MV-4-11 (cell line): ENCODE results near the gene SDK2.

Experiments
- DNase-seq: peaks from one replicate; lab custom pipeline; 2025; lab: John Stamatoyannopoulos, UW

The SDK2 gene

GRCh38 chr17:73644145-73645049, at the start of gene SDK2:
TSS of gene SDK2 (minus strand) at chr17:73644445. CDS start at chr17:73644088, 357 bp downstream.
- DNase-seq = no peak

GRCh38 chr17:73693071-73693470, 48.8 kb upstream of the SDK2 start:
- no peak for DNase-seq

GRCh38 chr17:73691321-73691766, 47.1 kb upstream of the SDK2 start:
- no peak for DNase-seq

GRCh38 chr17:73690676-73691075, 46.4 kb upstream of the SDK2 start:
- no peak for DNase-seq

- DNase-seq = no peak
Observed at GRCh38 chr17:73689596-73690275, 45.5 kb upstream of the SDK2 start.

- DNase-seq = no peak
Observed at GRCh38 chr17:73686961-73687360, 42.7 kb upstream of the SDK2 start.

GRCh38 chr17:73686126-73686525, 41.9 kb upstream of the SDK2 start:
- DNase-seq = no peak

- no peak for DNase-seq
Observed at GRCh38 chr17:73684183-73684582, 39.9 kb upstream of the SDK2 start.

- no peak for DNase-seq
Observed at GRCh38 chr17:73683771-73684170, 39.5 kb upstream of the SDK2 start.

GRCh38 chr17:73681946-73682345, 37.7 kb upstream of the SDK2 start:
- DNase-seq = no peak

GRCh38 chr17:73679476-73679875, 35.2 kb upstream of the SDK2 start:
- DNase-seq = no peak

GRCh38 chr17:73678999-73679398, 34.8 kb upstream of the SDK2 start:
- no peak for DNase-seq

- DNase-seq = no peak
Observed at GRCh38 chr17:73669771-73670170, 25.5 kb upstream of the SDK2 start.

- DNase-seq = peak; percentile 96
Observed at GRCh38 chr17:73667181-73667959, 23.1 kb upstream of the SDK2 start.

- DNase-seq = no peak
Observed at GRCh38 chr17:73663614-73664013, 19.4 kb upstream of the SDK2 start.

GRCh38 chr17:73660366-73660765, 16.1 kb upstream of the SDK2 start:
- no peak for DNase-seq

GRCh38 chr17:73658821-73659515, 14.7 kb upstream of the SDK2 start:
- DNase-seq = no peak

GRCh38 chr17:73657473-73658116, 13.3 kb upstream of the SDK2 start:
- peak; percentile 39 for DNase-seq

GRCh38 chr17:73654241-73654640, 10.0 kb upstream of the SDK2 start:
- no peak for DNase-seq

- no peak for DNase-seq
Observed at GRCh38 chr17:73653810-73654209, 9.6 kb upstream of the SDK2 start.

- DNase-seq = no peak
Observed at GRCh38 chr17:73652886-73653480, 8.7 kb upstream of the SDK2 start.
